ENCODE results near the gene HNRNPR.
"Not testable (repeated sequence)": the region's sequence is repeated elsewhere in the genome, so short reads cannot be mapped to it uniquely, and the experiment has no call there.

HNRNPR gene

GRCh38 chr1:23385119-23385621 lies 41.1 kb upstream of the HNRNPR start:
- peak overlapping the region; percentile 80 for H3K27ac ChIP-seq
- ChIA-PET CTCF (interaction anchor here (1.4 kb wide), 1 partner anchor 18 kb away, joined by 8 read pairs; no protein-coding TSS in a partner anchor), POLR2A (ENCODE audit: low non-redundant PET) (no interaction called here)
- no peak for DNase-seq (ENCODE audit: low spot score)
- TF ChIP-seq, protein P1, sequence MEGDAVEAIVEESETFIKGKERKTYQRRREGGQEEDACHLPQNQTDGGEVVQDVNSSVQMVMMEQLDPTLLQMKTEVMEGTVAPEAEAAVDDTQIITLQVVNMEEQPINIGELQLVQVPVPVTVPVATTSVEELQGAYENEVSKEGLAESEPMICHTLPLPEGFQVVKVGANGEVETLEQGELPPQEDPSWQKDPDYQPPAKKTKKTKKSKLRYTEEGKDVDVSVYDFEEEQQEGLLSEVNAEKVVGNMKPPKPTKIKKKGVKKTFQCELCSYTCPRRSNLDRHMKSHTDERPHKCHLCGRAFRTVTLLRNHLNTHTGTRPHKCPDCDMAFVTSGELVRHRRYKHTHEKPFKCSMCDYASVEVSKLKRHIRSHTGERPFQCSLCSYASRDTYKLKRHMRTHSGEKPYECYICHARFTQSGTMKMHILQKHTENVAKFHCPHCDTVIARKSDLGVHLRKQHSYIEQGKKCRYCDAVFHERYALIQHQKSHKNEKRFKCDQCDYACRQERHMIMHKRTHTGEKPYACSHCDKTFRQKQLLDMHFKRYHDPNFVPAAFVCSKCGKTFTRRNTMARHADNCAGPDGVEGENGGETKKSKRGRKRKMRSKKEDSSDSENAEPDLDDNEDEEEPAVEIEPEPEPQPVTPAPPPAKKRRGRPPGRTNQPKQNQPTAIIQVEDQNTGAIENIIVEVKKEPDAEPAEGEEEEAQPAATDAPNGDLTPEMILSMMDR (conservative IDR thresholded peaks at IDR 0.05; ENCODE audit: low read depth) = no peak

DNA sequence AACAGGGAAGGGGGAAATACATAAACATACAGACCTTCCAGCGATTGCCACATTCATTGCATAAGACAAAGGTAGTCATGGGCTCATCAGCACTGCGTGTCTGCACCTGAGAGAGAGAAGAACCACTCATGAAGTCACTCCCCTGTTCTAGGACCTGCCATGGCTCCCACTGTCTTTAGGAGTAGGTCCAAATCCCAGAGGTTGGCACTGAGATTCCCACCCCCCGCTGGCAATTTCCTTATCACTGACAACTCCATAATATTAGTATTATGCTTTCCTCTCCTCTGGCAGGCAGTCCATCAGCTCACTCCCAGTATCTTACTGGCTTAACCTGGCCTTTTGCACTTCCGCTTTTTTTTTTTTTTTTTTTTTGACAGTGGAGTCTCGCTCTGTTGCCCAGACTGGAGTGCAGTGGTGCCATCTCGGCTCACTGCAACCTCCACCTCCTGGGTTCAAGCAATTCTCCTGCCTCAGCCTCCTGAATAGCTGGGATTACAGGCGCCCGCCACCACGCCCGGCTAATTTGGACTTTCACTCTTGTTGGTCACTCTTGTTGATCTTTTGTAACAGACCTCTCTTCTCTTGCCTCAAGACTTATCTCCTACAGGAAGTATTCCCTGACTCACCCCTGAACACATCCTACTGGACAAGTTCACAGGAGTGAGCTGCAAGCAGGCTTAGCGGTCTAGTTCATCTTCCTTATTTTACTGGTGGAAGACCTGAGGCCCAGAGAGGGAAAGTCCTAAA lies 40.4 kb upstream of the HNRNPR start:
- TF ChIP-seq, protein P1 (conservative IDR thresholded peaks at IDR 0.05; ENCODE audit: low read depth) = no peak
- CTCF ChIA-PET = interaction anchor here (1.4 kb wide), 1 partner anchor 19 kb away, joined by 8 read pairs; no protein-coding TSS in a partner anchor
- POLR2A ChIA-PET (ENCODE audit: low non-redundant PET) = no interaction called here
- DNase-seq (ENCODE audit: low spot score) = peak; percentile 67
- H3K27ac ChIP-seq = peak overlapping the region; percentile 80

GRCh38 chr1:23383577-23384311 lies 39.7 kb upstream of the HNRNPR start:
- peak overlapping the region; percentile 80 for H3K27ac ChIP-seq
- TF ChIP-seq, protein P1 (conservative IDR thresholded peaks at IDR 0.05; ENCODE audit: low read depth) = no peak
- DNase-seq (ENCODE audit: low spot score) = no peak
- ChIA-PET CTCF (no interaction called here), POLR2A (ENCODE audit: low non-redundant PET) (no interaction called here)

GRCh38 chr1:23381233-23381885 lies 37.3 kb upstream of the HNRNPR start:
- TF ChIP-seq, protein P1 (conservative IDR thresholded peaks at IDR 0.05; ENCODE audit: low read depth) = no peak
- CTCF ChIA-PET = interaction anchor here (0.7 kb wide), 1 partner anchor 102 kb away, joined by 7 read pairs; no protein-coding TSS in a partner anchor
- no peak overlapping the region for H3K27ac ChIP-seq
- no peak for DNase-seq (ENCODE audit: low spot score)
- POLR2A ChIA-PET (ENCODE audit: low non-redundant PET) = no interaction called here

- ChIA-PET POLR2A (ENCODE audit: low non-redundant PET) (no interaction called here), CTCF (interaction anchor here (0.7 kb wide), 1 partner anchor 365 kb away, joined by 3 read pairs; no protein-coding TSS in a partner anchor)
- TF ChIP-seq, protein P1 (conservative IDR thresholded peaks at IDR 0.05; ENCODE audit: low read depth) = no peak
- H3K27ac ChIP-seq = peak overlapping the region; percentile 97
- no peak for DNase-seq (ENCODE audit: low spot score)
These were observed 36.6 kb upstream of the HNRNPR start for GRCh38 chr1:23380719-23381118.

DNA sequence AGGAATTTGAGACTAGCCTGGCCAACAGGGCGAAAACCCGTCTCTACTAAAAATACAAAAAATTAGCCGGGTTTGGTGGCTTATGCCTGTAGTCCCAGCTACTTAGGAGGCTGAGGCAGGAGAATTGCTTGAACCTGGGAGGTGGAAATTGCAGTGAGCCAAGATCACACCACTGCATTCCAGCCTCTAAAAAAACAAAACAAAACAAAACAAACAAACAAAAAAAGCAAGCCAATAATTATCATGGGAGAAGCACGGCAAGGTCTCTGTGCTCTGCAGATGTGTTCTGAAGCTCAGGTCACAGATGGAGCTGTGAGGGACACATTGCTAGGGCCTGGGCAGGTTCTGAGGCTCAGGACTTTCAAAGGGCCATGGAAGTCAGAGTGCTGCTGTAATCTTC lies 36.2 kb upstream of the HNRNPR start:
- CTCF ChIA-PET = interaction anchor here (0.7 to 1.0 kb wide), 2 partner anchors 23 to 366 kb away, joined by 3 read pairs; no protein-coding TSS in a partner anchor
- peak overlapping the region; percentile 97 for H3K27ac ChIP-seq
- DNase-seq (ENCODE audit: low spot score); POLR2A ChIA-PET (ENCODE audit: low non-redundant PET): not testable (repeated sequence)

Data from RWPE1 (cell line).